ENCODE measurements around the gene PRUNE2. TPM values are rescaled to one million over a fixed set of nuclear protein-coding genes. Genes with fewer than 3 reads are reported as not detected.

PRUNE2 gene
- total and polyA plus RNA-seq, 2 of the 13 experiments (the other 11 are each of a cell fraction or from before 2014, with no cell fraction given), result 0.02 TPM; not detected in 1

- CTCF ChIA-PET (ENCODE audit: low intra/inter-chr PET ratio, low total read pairs), result no interaction called here
- TF ChIP-seq FOXA3 (CRISPR knock-in tag; IDR thresholded peaks at IDR 0.05), result no peak
- TF ChIP-seq CREB3 (CRISPR knock-in tag; IDR thresholded peaks at IDR 0.05), result no peak
- TF ChIP-seq AHDC1 (CRISPR knock-in tag; IDR thresholded peaks at IDR 0.05; ENCODE audit: borderline replicate concordance), result no peak
- TF ChIP-seq, protein P1, sequence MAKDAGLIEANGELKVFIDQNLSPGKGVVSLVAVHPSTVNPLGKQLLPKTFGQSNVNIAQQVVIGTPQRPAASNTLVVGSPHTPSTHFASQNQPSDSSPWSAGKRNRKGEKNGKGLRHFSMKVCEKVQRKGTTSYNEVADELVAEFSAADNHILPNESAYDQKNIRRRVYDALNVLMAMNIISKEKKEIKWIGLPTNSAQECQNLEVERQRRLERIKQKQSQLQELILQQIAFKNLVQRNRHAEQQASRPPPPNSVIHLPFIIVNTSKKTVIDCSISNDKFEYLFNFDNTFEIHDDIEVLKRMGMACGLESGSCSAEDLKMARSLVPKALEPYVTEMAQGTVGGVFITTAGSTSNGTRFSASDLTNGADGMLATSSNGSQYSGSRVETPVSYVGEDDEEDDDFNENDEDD (CRISPR knock-in tag; IDR thresholded peaks at IDR 0.05; ENCODE audit: borderline replicate concordance), result no peak
- no peak for TF ChIP-seq MIXL1 (CRISPR knock-in tag; IDR thresholded peaks at IDR 0.05)
- no peak for TF ChIP-seq ZNF296 (CRISPR knock-in tag; conservative IDR thresholded peaks at IDR 0.05)
- TF ChIP-seq ZNF333 (CRISPR knock-in tag; IDR thresholded peaks at IDR 0.05; ENCODE audit: borderline replicate concordance), result no peak
- no peak for TF ChIP-seq CCDC6 (CRISPR knock-in tag; IDR thresholded peaks at IDR 0.05)
- no peak for TF ChIP-seq ZNF20 (CRISPR knock-in tag; IDR thresholded peaks at IDR 0.05)
- no peak for TF ChIP-seq ZNF749 (CRISPR knock-in tag; IDR thresholded peaks at IDR 0.05; ENCODE audit: borderline replicate concordance)
- TF ChIP-seq ZNF556 (CRISPR knock-in tag; IDR thresholded peaks at IDR 0.05; ENCODE audit: borderline replicate concordance), result no peak
- TF ChIP-seq KLF11 (CRISPR knock-in tag; IDR thresholded peaks at IDR 0.05), result no peak
- no peak for TF ChIP-seq HNRNPK (IDR thresholded peaks at IDR 0.05; ENCODE audit: low read depth, low read length, poor library complexity, severe bottlenecking)
- no peak for TF ChIP-seq ZNF83 (CRISPR knock-in tag; IDR thresholded peaks at IDR 0.05; ENCODE audit: borderline replicate concordance)
- no peak for TF ChIP-seq ZBTB20 (CRISPR knock-in tag; IDR thresholded peaks at IDR 0.05; ENCODE audit: borderline replicate concordance, low read depth)
- TF ChIP-seq EP300 (IDR thresholded peaks at IDR 0.05; ENCODE audit: low read depth in 2 of 2, low read length in 2 of 2), result no peak
- TF ChIP-seq EP300 (CRISPR knock-in tag; IDR thresholded peaks at IDR 0.05; ENCODE audit: borderline replicate concordance), result no peak
- no peak for TF ChIP-seq FOXA1 (IDR thresholded peaks at IDR 0.05)
- TF ChIP-seq FOXA1 (CRISPR knock-in tag; IDR thresholded peaks at IDR 0.05), result no peak
- TF ChIP-seq SP140L (CRISPR knock-in tag; IDR thresholded peaks at IDR 0.05; ENCODE audit: borderline replicate concordance), result no peak
- no peak for TF ChIP-seq ZBTB7B (CRISPR knock-in tag; IDR thresholded peaks at IDR 0.05)
- Histone ChIP-seq H3K79me2 (ENCODE audit: insufficient read depth, low read length) (no peaks in the 10 kb centered on the region), H3K27me3 (ENCODE audit: control insufficient read depth in 1 of 2, insufficient read depth in 2 of 2, low read length in 2 of 2) (peaks cover 0 to under 1% of the 10 kb centered on the region in 2 experiments; a peak in 1 of 5 replicates), H3K4me1 (ENCODE audit: insufficient read depth, low read length) (no peaks in the 10 kb centered on the region), H3K4me2 (ENCODE audit: low read depth, low read length) (no peak overlapping the region), H3K36me3 (replicated peaks in 1 of 2; ENCODE audit: control insufficient read depth in 1 of 2, insufficient read depth in 2 of 2, low read length in 2 of 2) (no peaks in the 10 kb centered on the region), H4K20me1 (ENCODE audit: insufficient read depth, low read length) (no peaks in the 10 kb centered on the region), H3K9ac (ENCODE audit: insufficient read depth, low read depth, low read length) (no peak overlapping the region), H2AFZ (ENCODE audit: low read length) (no peak overlapping the region), H3K4me3 (replicated peaks in 1 of 3; ENCODE audit: insufficient read depth in 1 of 3, low read depth in 2 of 3, low read length in 3 of 3) (no peak overlapping the region), H3K9me3 (ENCODE audit: low read length) (no peaks in the 10 kb centered on the region), H3K27ac (ENCODE audit: extremely low read length, insufficient read depth, low read length) (no peak overlapping the region)
- intact Hi-C loops (cut with micrococcal nuclease; ENCODE audit: unreplicated experiment) (no loop called here), in situ Hi-C loops (cut with HindIII; ENCODE audit: extremely low pct_ligation_motif_present, low pct_unique_long_range_greater_than_20kb) (no loop called here)
- DNase-seq (ENCODE audit: low spot score) (no peak), FAIRE-seq (no peak), ATAC-seq (no peak)
- POLR2A ChIA-PET, result no interaction called here
- no TSS peak for BruUV-seq (replicated peaks)
These were observed 28.0 kb downstream of the PRUNE2 start for GRCh38 chr9:76877961-76878360.

All from HepG2 (cell line).